ENCODE data around the gene TLL2. TPM values are rescaled to one million over a fixed set of nuclear protein-coding genes. Genes with fewer than 3 reads are reported as not detected.

TLL2 gene
- total and polyA plus RNA-seq, 2 donors (not counting 3 experiments of a cell fraction or from before 2014, with no cell fraction given) = 0.03 to 0.20 TPM

- H3K4me3 ChIP-seq (replicated peaks in 1 of 3; ENCODE audit: insufficient read depth in 1 of 3, low read depth in 1 of 3, low read length in 3 of 3) = no peak overlapping the region
- TF ChIP-seq EZH2 (IDR thresholded peaks at IDR 0.05; ENCODE audit: borderline replicate concordance, low read depth, low read length, severe bottlenecking) (no peak), FOS (IDR thresholded peaks at IDR 0.05; ENCODE audit: borderline replicate concordance, insufficient read depth, low read length) (no peak), CTCF (IDR thresholded peaks at IDR 0.05; ENCODE audit: extremely low read depth in 1 of 2, insufficient read depth in 1 of 2, low read depth in 1 of 2, low read length in 2 of 2) (no peak)
Observed at GRCh38 chr10:96415891-96416554, 97.7 kb downstream of the TLL2 start.

More at GRCh38 chr10:96415891-96416554, 97.7 kb downstream of the TLL2 start:
- no peak overlapping the region for H3K9ac ChIP-seq (replicated peaks; ENCODE audit: extremely low read depth, insufficient read depth, low read length)
- no peak overlapping the region for H2AFZ ChIP-seq (ENCODE audit: low read depth, low read length)
- no peaks in the 10 kb centered on the region for H3K9me3 ChIP-seq (replicated peaks; ENCODE audit: control insufficient read depth, insufficient read depth, low read length)
- H3K79me2 ChIP-seq (ENCODE audit: control insufficient read depth, insufficient read depth, low read length) = no peaks in the 10 kb centered on the region
- H3K36me3 ChIP-seq (ENCODE audit: control insufficient read depth in 2 of 2, extremely low read depth in 1 of 2, insufficient read depth in 2 of 2, low read length in 2 of 2) = no peaks in the 10 kb centered on the region
- ChIA-PET CTCF (interaction anchor here (1.1 to 2.7 kb wide), 4 partner anchors 14 to 609 kb away, joined by 3 to 8 read pairs (median 3); no protein-coding TSS in a partner anchor), POLR2A (no interaction called here)
- intact Hi-C loops (cut with micrococcal nuclease) = no loop called here
- peaks cover 11 to 12% of the 10 kb centered on the region in 2 experiments for H3K27me3 ChIP-seq (ENCODE audit: control insufficient read depth in 2 of 2, insufficient read depth in 2 of 2, low read length in 2 of 2)
- H3K4me1 ChIP-seq (ENCODE audit: control insufficient read depth, extremely low read depth, insufficient read depth, low read length) = no peaks in the 10 kb centered on the region
- BruUV-seq (replicated peaks) = no TSS peak
- DNase-seq (ENCODE audit: low read depth, low spot score) = no peak
- dilution Hi-C loops (cut with MboI; ENCODE audit: extremely low pct_ligation_motif_present, low sequenced_read_pairs) = no loop called here
- H4K20me1 ChIP-seq (replicated peaks; ENCODE audit: control insufficient read depth, extremely low read depth, insufficient read depth, low read length) = no peaks in the 10 kb centered on the region
- H3K27ac ChIP-seq (ENCODE audit: insufficient read depth, low read depth, low read length) = no peak overlapping the region
- H3K9me1 ChIP-seq (replicated peaks; ENCODE audit: control insufficient read depth, extremely low read depth, insufficient read depth, low read length) = no peaks in the 10 kb centered on the region
- H3K4me2 ChIP-seq (ENCODE audit: insufficient read depth, low read length) = no peak overlapping the region
- FAIRE-seq = no peak
